ENCODE measurements around the gene SPDEF.

DNA sequence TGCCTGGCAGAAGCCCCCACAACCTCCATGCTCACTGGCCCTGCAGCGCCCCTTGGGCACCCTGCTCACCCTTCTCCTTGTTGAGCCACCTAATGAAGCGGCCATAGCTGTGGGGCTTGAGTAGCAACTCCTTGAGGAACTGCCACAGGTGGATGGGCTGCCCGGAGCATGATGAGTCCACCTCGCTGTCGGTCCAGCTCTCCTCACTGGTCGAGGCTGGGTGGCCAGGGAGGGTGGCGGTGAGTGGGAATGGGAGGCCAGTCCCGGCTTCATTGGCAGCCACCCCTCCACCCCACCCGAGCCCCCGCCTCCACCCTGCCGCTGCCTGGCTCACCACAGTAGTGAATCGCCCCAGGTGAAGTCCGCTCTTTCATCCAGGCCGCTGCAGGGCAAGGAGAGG lies 16.9 kb downstream of the SPDEF start:
- TF ChIP-seq, protein P1, sequence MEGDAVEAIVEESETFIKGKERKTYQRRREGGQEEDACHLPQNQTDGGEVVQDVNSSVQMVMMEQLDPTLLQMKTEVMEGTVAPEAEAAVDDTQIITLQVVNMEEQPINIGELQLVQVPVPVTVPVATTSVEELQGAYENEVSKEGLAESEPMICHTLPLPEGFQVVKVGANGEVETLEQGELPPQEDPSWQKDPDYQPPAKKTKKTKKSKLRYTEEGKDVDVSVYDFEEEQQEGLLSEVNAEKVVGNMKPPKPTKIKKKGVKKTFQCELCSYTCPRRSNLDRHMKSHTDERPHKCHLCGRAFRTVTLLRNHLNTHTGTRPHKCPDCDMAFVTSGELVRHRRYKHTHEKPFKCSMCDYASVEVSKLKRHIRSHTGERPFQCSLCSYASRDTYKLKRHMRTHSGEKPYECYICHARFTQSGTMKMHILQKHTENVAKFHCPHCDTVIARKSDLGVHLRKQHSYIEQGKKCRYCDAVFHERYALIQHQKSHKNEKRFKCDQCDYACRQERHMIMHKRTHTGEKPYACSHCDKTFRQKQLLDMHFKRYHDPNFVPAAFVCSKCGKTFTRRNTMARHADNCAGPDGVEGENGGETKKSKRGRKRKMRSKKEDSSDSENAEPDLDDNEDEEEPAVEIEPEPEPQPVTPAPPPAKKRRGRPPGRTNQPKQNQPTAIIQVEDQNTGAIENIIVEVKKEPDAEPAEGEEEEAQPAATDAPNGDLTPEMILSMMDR (conservative IDR thresholded peaks at IDR 0.05; ENCODE audit: low read depth in 2 of 2) = no peak
- TF ChIP-seq NANOG (IDR thresholded peaks at IDR 0.05; ENCODE audit: borderline replicate concordance) (no peak), EZH2 (IDR thresholded peaks at IDR 0.05; ENCODE audit: low read depth, unreplicated experiment) (no peak)
- TF ChIP-seq, protein P2, sequence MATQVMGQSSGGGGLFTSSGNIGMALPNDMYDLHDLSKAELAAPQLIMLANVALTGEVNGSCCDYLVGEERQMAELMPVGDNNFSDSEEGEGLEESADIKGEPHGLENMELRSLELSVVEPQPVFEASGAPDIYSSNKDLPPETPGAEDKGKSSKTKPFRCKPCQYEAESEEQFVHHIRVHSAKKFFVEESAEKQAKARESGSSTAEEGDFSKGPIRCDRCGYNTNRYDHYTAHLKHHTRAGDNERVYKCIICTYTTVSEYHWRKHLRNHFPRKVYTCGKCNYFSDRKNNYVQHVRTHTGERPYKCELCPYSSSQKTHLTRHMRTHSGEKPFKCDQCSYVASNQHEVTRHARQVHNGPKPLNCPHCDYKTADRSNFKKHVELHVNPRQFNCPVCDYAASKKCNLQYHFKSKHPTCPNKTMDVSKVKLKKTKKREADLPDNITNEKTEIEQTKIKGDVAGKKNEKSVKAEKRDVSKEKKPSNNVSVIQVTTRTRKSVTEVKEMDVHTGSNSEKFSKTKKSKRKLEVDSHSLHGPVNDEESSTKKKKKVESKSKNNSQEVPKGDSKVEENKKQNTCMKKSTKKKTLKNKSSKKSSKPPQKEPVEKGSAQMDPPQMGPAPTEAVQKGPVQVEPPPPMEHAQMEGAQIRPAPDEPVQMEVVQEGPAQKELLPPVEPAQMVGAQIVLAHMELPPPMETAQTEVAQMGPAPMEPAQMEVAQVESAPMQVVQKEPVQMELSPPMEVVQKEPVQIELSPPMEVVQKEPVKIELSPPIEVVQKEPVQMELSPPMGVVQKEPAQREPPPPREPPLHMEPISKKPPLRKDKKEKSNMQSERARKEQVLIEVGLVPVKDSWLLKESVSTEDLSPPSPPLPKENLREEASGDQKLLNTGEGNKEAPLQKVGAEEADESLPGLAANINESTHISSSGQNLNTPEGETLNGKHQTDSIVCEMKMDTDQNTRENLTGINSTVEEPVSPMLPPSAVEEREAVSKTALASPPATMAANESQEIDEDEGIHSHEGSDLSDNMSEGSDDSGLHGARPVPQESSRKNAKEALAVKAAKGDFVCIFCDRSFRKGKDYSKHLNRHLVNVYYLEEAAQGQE (IDR thresholded peaks at IDR 0.05; ENCODE audit: unreplicated experiment) = no peak
